OCI-LY3 (cell line): Measurements from ENCODE around the gene GPR31.
"Not testable (repeated sequence)": the region's sequence is repeated elsewhere in the genome, so short reads cannot be mapped to it uniquely, and the experiment has no call there.

ENCODE experiments used
- CTCF ChIP-seq: fragments of 200-600, 300-600 bp; sonication (generic); IDR thresholded peaks from 2 replicates; pipeline ENCODE4 v1.5.1; 2014; ENCODE audit warnings: antibody characterized with exemption, low read length, low read depth
- EZH2phosphoT487 ChIP-seq: fragments of 200-600 bp; shearing (Covaris generic); IDR thresholded peaks from 2 replicates; pipeline ENCODE4 v1.6.1; 2018; ENCODE audit warnings: antibody characterized with exemption, mixed run types, low read depth

GRCh38 chr6:167177271-167177670 is 19.5 kb upstream of the GPR31 start:
- not testable (repeated sequence) for TF ChIP-seq CTCF, EZH2phosphoT487
